Fibroblast of skin of scalp (primary cell): ENCODE results near the gene CELSR1.

Experiments used
- DNase-seq: peaks from one replicate; pipeline ENCODE4 v3.0.0-alpha.2; 2013

The CELSR1 gene

GRCh38 chr22:46392137-46392844 is 145.1 kb downstream of the CELSR1 start:
- DNase-seq: no peak

GRCh38 chr22:46391486-46392136 is 145.8 kb downstream of the CELSR1 start:
- no peak for DNase-seq

GRCh38 chr22:46390652-46391301 is 146.6 kb downstream of the CELSR1 start:
- peak; percentile 77 for DNase-seq

- DNase-seq: no peak
Observed at GRCh38 chr22:46390105-46390651, 147.2 kb downstream of the CELSR1 start.

GRCh38 chr22:46389081-46389480 is 148.3 kb downstream of the CELSR1 start:
- DNase-seq: no peak

GRCh38 chr22:46388647-46389046 is 148.8 kb downstream of the CELSR1 start:
- DNase-seq: no peak

GRCh38 chr22:46387748-46388147 is 149.7 kb downstream of the CELSR1 start:
- DNase-seq: no peak

- DNase-seq: no peak
Observed at GRCh38 chr22:46386312-46386711, 151.1 kb downstream of the CELSR1 start.

GRCh38 chr22:46382524-46382923 is 154.9 kb downstream of the CELSR1 start:
- no peak for DNase-seq

- DNase-seq: no peak
Observed at GRCh38 chr22:46381731-46382130, 155.7 kb downstream of the CELSR1 start.

GRCh38 chr22:46381142-46381541 is 156.3 kb downstream of the CELSR1 start:
- peak; percentile 9 for DNase-seq

- DNase-seq: no peak
Observed at GRCh38 chr22:46380581-46380980, 156.8 kb downstream of the CELSR1 start.

GRCh38 chr22:46380069-46380468 is 157.4 kb downstream of the CELSR1 start:
- no peak for DNase-seq

- DNase-seq: no peak
Observed at GRCh38 chr22:46379066-46379930, 158.1 kb downstream of the CELSR1 start.

GRCh38 chr22:46378426-46379065 is 158.9 kb downstream of the CELSR1 start:
- DNase-seq: no peak

- DNase-seq: no peak
Observed at GRCh38 chr22:46377525-46378425, 159.6 kb downstream of the CELSR1 start.

- DNase-seq: no peak
Observed at GRCh38 chr22:46376908-46377524, 160.4 kb downstream of the CELSR1 start.

- DNase-seq: no peak
Observed at GRCh38 chr22:46376111-46376510, 161.3 kb downstream of the CELSR1 start.

GRCh38 chr22:46374663-46375474 is 162.6 kb downstream of the CELSR1 start:
- DNase-seq: no peak
